Superior temporal gyrus (tissue), 1 donor: ENCODE data around the gene MPV17.
A peak's percentile ranks its signal among the peaks of the same experiment; 100 is the strongest.
"Not testable (repeated sequence)": the region's sequence is repeated elsewhere in the genome, so short reads cannot be mapped to it uniquely, and the experiment has no call there.

Experiments
- DNase-seq: peaks from one replicate; pipeline ENCODE4 v3.0.0-alpha.2; 2016; ENCODE audit errors: extremely low spot score

MPV17 gene

GRCh38 chr2:27322766-27323595, at the start of gene MPV17:
TSS of gene MPV17 (minus strand) at chr2:27323097. CDS start at chr2:27322517, 580 bp downstream.
- peak; percentile 96 for DNase-seq

DNA sequence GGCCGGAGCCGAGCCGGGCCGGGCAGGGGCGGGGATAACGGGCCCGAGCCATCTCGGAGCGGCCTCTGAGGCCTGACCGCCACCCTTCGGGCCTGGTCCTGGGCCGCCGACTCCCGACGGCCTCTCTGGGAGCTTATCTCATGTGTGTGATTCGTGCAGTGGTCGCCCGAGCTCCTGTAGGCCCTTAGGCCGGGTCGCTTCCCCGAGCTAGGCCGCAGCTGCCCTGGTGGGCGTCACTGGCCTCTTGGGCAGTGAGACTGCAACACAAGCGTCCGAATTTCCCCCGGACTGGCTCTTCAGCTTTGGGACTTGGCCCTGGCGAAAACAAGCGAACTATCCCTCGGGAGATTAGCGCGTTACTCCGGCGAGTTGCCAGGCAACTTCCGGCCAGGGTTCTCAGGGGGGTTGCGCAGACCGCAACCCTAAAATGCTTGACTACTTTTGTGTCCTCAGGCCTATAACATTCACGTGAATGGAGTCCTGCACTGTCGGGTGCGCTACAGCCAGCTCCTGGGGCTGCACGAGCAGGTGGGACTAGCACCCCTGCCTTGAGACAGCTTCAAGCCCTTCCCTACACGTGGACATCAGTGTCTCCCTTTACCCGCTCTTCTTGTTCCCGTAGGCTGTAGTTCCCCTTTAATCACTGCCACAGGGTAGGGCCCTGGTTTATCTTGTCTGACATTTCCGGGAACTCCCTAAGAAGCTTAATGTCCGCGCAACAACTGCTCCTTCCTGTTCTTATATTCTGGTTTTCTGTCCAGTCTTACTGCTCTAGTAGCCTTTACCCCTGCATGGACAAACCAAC, 48.1 kb upstream of the MPV17 start:
- peak; percentile 11 for DNase-seq

DNA sequence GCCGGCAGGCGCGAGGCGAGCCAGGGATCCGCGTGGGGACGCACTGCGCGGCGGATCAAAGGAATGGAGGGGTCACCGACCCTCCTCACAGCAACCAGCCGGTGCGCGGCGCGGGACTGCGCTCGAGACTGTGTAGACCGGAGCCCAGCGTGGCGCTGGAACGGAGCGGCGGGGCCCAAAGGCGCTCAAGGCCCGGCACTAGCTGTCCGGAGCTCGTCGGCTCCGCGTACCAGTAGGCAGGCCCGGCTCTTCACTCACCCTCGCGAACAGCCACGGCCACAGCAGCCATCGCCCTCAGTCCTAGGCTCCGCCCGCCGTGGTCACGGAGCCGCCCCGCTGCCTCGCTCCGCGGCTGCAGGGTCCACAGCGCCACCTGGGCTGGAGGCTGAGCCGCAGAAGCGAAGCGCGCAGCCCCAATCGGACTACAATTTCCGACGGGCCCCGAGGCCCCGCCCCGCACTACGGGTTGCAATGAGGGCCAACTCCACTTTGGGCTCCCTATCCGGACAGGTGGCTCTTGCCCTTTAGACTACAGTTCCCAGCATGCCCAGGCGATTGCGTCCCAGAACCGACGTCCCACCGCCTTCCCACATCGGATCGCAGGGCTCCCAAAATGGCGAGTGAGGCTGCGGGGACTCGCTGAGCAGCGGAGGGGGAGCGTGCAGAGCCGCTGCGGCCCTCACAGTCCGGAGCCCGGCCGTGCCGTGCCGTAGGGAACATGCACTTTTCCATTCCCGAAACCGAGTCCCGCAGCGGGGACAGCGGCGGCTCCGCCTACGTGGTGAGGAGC, 47.3 kb upstream of the MPV17 start, which contains the start of the genes EIF2B4 and SNX17:
Gene EIF2B4 (minus strand): TSS at position 313 of the 790 bp plus-strand sequence. CDS start 24 bp downstream, at position 289.
Gene SNX17 (plus strand): TSS at position 591 of the 790 bp plus-strand sequence. CDS start 128 bp downstream, at position 719.
- peak; percentile 99 for DNase-seq

DNA sequence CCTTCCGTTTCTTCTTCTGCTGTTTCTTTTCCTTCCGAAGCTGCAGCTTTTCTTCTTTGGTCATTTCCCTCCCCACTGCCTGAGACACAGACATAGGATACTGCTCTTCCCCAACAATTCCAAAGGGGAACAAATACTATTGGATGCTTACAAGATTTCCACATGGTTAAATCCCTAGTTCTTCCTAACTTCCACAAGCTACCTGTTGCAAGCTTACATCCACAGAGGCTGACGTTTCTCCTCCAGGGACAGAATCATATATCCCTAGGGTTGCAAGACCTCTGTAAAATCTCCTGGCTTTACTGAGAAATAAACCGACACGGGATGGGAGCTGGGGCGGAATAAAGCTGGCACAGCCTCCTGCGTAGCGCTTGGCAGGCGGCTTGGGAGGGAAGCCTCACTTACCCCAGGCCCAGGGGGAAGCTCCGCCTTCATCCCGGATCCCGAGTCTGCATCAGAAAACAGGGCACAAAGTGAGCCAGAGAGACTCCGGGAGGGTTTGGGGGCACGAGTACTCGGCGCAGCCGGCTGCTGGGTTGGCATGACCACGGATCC, 46.7 kb upstream of the MPV17 start:
- peak; percentile 18 for DNase-seq

GRCh38 chr2:27363933-27364332, 41.0 kb upstream of the MPV17 start:
- DNase-seq, result no peak

DNA sequence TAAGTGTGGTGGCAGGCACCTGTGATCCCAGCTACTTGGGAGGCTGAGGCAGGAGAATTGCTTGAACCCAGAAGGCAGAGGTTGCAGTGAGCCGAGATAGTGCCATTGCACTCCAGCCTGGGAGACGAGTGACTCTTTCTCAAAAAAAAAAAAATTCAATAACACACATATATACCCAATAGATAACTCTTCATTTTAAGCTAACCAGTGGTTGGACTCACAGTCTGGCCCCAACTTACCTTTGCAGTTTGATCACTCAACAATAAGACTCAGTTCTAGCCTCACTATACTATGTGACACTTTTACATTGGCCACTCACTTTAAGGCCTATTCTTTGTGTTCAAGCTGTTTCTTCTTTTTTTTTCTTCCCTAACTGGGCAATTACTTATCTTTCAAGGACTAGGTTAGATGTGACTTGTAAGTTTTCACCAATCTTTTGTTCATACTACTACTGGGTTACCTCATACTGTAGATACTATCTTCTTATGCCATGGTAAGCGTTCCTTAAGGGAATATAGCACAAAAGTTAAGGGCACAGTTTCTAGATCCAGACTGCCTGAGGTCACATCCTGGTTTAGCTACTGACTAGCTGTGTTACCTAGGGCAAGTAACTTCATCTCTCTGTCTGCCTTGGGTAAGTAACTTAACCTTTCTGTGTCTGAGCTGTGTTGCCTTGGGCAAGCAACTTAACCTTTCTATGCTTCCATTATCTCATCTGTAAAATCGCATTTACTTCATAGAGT, 40.0 kb upstream of the MPV17 start:
- DNase-seq, result no peak

DNA sequence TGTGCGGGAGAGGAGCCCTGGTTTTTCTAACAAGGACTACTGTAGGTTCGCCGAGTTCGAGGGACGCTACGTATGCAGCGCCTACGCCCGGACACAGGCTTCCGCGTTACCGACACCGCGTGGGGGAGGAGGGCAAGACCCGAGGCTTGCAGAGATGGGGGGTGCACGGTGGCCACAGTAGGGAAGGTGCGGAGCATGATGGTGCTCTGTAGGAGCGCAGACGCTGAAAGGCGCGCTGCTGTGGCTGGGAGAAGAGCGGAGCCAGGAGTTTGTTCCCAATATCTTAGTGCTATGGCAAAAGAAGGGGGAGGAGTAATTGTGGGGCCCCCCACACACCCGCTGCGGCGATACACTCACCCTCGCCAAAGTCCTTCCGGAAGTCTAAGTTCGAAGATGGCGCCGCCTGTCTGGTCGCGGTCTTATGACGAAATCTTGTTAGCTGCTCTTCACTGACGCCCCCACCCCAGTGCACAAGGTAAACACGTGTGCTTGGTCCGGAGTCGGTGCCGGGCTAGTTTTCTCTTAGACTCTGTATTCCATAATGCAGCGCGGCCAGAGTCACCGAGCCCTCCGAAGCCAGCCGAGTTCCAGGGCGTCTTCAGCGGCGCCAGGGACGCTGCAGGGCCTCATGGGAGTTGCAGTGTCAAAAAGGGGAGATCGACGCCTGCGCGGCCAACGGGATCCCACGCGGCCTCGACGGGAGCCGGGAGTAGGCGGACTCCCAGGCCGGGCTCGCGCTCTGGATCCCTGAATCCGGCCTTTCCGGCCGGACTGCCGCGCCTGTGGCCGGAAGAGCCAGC, 33.7 kb upstream of the MPV17 start, which contains the start of gene GTF3C2:
Gene GTF3C2 (minus strand): TSS at position 383 of the 800 bp plus-strand sequence. CDS start 13,210 bp downstream, outside the sequence.
- peak; percentile 99 for DNase-seq

DNA sequence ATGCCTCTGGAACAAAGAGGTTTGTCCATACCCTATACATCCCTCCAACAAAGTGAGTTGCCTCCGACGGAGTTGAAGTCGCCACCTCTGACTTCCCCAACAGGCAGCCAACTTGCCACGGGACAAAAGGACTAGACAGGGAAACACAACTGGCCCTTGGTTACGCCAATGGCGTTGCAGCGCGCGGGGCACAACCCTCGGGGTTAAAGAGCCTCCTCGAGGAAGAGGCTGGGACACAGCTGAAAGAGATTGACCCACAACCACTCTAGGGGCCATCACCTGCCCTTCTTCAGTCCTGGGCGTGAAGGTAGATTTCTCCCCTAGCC, 33.1 kb upstream of the MPV17 start:
- DNase-seq, result peak; percentile 11

DNA sequence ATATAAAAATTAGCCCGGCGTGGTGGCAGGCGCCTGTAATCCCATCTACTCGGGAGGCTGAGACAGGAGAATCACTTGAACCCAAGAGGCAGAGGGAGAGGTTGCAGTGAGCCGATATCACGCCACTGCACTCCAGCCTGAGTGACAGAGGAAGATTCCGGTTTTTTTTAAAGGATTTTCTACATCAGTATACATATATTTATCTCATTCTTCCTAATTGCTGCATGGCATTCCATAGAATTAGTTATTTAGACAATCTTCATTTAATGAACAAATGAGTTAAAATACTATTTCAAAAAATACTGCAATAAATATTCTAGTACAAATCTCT, 31.7 kb upstream of the MPV17 start:
- no peak for DNase-seq

DNA sequence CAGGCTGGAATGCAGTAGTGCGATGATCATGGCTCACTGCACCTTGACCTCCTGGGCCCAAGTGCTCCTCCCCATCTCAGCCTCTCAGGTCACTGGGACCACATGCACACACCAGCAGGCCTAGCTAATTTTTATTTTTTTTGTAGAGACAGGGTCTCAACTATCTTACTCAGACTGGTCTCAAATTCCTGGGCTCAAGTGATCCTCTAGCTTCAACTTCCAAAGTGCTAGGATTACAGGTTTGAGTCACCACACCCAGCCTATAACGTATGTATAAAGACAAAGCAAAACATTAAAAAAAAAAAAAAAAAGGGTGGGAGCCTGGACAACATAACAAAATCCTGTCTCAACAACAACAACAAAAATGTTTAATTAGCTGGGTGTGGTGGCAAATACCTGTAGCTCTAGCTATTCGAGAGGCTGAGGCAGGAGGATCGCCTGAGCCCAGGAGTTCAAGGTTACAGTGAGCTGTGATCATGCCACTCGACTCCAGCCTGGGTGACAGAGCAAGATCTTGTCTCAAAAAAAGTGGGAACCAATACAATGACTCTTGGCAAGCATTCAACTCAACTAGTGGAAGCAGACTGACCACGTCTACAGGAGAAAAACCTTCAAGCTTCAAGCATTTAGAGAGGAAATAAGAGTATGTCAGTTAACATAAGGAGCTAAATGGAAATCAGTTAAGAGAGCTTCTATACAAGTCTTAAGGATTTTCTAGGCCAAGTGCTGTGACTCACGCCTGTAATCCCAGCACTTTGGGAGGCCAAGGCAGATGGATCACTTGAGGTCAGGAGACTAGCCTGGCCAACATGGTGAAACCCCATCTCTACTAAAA, 31.1 kb upstream of the MPV17 start:
- no peak for DNase-seq

- DNase-seq, result not testable (repeated sequence)
These were observed 30.5 kb upstream of the MPV17 start for GRCh38 chr2:27353386-27353761.

DNA sequence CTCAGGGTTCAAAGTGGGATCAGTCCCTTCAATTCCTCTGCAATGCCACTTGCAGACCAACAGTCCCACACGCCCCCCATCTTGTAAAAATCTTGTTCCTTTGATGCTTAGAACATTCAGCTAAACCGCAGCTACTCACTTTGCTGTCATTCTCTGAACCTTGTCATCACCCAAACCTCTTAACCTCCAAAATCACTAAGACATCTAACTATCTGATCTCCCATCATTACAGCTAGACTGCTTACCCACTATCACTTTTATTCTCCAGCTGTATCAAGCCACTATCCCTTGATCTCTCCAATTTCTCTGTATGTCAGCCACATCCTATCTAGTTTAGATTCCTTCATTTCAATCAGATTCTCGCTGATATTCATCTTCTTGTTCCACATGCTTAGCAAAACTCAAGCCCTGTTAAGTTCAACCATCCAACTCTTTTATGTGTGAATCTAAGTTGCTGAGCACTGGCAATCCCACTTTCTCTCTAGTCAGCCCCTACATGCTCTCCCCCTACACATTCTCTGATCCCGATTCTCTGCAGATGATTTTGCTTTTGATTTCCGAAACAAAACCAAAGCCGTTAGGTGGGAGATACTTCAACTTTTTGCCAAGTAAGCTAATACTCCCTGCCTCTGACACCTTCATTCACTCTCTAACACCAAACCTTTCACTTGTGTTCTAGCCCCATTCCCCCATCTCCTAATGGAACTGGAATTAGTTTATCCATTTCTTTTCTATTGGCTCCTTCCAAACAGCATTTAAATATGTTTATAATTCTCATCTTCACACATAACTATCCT, 29.1 kb upstream of the MPV17 start:
- DNase-seq, result no peak

DNA sequence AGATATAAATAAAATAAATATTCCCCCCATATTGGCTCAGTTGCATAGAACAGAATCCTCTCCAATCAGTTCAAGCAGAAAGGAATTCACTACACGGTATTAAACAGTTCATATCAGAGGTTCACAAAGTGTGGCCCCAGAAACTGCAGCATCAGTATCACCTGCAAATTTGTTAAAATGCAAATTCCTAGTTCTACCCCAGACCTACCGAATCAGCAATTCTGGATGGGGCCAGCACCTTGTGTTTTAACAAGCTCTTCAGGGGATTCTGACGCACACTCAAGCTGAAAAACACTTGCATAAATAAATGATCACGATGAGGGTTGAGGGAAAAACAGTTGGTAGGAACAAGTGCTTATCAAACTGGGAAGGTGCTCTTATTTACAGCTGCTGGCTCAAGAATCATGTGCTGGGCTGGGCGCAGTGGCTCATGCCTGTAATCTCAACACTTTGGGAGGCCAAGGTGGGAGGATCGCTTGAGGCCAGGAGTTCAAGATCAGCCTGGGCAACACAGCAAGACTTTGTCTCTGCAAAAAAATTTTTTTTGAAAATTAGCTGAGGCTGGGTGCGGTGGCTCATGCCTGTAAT, 27.3 kb upstream of the MPV17 start:
- no peak for DNase-seq

DNA sequence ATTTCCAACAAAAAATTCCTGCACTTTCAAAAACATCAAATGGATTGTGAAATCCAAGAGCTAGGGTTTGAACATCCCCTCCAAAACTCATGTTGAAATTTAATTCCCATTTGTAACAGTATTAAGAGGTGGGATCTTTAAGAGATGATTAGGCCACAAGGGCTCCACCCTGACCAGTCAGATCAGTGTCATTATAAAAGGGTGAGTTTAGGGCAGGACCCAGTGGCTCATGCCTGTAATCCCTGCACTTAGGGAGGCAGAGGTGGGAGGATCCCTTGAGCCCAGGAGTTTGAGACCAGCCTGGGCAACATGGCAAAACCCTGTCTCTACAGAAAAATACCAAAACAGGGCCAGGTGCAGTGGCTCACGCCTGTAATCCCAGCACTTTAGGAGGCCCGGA, 24.7 kb upstream of the MPV17 start:
- DNase-seq, result no peak

GRCh38 chr2:27336173-27336572, 13.3 kb upstream of the MPV17 start:
- DNase-seq, result no peak

DNA sequence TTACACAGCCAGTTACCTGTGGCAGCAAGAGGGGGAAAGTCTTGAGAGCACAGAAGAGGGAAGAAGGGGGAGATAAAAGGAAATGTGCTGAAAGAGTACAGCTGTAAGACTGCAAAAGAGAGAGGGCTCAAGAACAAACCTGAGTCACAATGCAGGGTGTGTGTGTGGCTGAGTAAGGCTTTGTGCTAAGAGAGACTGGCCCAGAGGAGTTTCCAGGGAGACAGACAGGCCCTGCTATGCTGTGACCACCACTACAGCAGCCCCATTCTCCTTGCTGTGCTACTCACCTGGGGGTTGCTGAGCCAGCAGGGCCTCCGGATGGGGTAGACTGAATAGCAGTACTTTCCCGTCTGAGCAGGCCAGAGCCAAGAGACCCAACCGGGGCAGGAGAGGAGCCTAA, 12.4 kb upstream of the MPV17 start:
- DNase-seq, result no peak

DNA sequence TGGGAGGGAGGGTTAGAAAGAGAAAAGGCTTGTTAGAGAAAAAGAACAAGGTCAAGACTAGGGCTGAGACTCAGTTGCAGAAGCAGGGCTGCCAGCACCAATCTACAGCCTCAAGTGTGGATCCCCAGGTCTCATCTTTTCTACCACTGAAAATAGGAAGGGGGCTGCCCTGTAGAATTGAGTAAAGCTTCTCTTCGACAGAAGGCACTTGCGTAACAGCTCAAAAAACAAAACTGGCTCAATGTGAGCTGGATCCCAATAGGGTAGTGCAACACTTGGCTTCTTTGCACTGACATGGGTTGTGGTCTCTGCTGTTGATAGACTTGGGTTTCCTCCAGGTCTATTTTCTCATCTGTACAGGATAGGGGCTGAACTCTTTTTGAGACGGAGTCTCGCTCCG, 1.8 kb upstream of the MPV17 start:
- no peak for DNase-seq
